Adipocyte (in vitro differentiated cells): ENCODE results near the gene TOR3A.
"Not testable (repeated sequence)": the region's sequence is repeated elsewhere in the genome, so short reads cannot be mapped to it uniquely, and the experiment has no call there.

Experiments
- DNase-seq: peaks from one replicate; pipeline ENCODE4 v3.0.0-alpha.2; 2015; ENCODE audit warnings: low read depth
- H3K27me3 ChIP-seq: replicated peaks from 2 replicates; pipeline ENCODE4 v1.7.0; 2013; ENCODE audit warnings: mild to moderate bottlenecking, low read length, moderate library complexity; ENCODE audit not compliant: control insufficient read depth, insufficient read depth
- H3K36me3 ChIP-seq: 2 replicates; pipeline ENCODE4 v1.7.0; 2013; ENCODE audit warnings: low read length, mild to moderate bottlenecking, moderate library complexity; ENCODE audit not compliant: control insufficient read depth, insufficient read depth, severe bottlenecking
- H3K4me1 ChIP-seq: 2 replicates; pipeline ENCODE4 v1.7.0; 2013; ENCODE audit warnings: mild to moderate bottlenecking, low read length, moderate library complexity; ENCODE audit not compliant: control insufficient read depth, insufficient read depth
- H3K4me3 ChIP-seq: 2 replicates; pipeline ENCODE4 v1.7.0; 2013; ENCODE audit warnings: mild to moderate bottlenecking, low read length, moderate library complexity
- H3K9ac ChIP-seq: 2 replicates; pipeline ENCODE4 v1.7.0; 2013; ENCODE audit warnings: mild to moderate bottlenecking, low read length, moderate library complexity
- H3K9me3 ChIP-seq: 2 replicates; pipeline ENCODE4 v1.7.0; 2013; ENCODE audit warnings: mild to moderate bottlenecking, low read length, moderate library complexity; ENCODE audit not compliant: control insufficient read depth

TOR3A gene

DNA sequence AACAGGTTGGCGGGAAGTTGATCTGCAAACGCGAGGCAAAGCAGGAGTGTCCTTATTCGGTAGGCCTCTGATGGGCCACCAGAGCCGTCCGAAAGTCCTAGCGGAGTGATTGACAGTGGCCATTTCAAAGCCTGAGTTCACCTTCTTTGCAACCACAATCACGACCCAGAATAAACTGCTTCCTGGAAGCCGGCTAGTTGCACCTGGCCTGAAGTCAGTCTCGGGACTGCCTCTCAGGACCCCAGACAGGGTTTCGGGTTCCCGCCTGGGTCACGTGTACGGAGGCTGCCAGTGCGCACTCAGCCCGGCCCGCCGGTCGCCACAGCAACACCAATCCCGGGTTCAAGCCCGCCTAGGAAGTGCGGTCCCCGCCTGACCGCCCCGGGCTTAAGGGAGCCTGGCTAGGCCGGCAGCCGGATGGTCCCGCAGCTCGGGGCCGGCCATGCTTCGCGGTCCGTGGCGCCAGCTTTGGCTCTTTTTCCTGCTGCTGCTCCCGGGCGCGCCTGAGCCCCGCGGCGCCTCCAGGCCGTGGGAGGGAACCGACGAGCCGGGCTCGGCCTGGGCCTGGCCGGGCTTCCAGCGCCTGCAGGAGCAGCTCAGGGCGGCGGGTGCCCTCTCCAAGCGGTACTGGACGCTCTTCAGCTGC, at the start of gene TOR3A:
TSS of gene TOR3A (plus strand) at position 384 of the 646 bp plus-strand sequence. CDS start at position 443, 59 bp downstream.
- H3K36me3 ChIP-seq: peaks cover 9% of the 10 kb centered on the region
- peaks cover 35% of the 10 kb centered on the region for H3K4me1 ChIP-seq
- H3K9me3 ChIP-seq: no peaks in the 10 kb centered on the region
- peak within 1 kb of the TSS; percentile 91 for H3K4me3 ChIP-seq
- DNase-seq: peak; percentile 94
- H3K9ac ChIP-seq: peak within 1 kb of the TSS; percentile 96
- H3K27me3 ChIP-seq: no peaks in the 10 kb centered on the region

DNA sequence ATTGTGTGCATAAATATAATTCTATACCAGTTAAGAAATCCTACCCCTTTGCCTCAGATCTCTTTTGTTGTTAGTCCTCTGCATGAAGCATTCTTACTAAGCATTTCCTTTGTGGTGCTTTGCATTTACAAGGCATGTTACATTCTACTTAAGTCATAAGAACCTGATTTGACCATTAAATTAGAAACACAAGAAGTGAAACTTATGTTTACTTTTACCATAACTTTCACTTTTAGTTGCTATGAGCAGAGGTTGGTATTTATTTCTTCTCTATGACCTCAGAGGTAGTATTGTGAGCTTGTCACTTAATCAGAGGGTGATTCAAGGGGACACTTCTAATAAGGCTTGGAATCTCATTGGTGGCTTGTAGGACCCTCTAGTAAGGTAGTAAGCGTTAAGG, 47.1 kb upstream of the TOR3A start:
- H3K27me3 ChIP-seq: no peaks in the 10 kb centered on the region
- H3K4me3 ChIP-seq: no peak overlapping the region
- DNase-seq: peak; percentile 67

GRCh38 chr1:179036844-179037465, 44.9 kb upstream of the TOR3A start:
- H3K36me3 ChIP-seq: no peaks in the 10 kb centered on the region
- DNase-seq: no peak
- no peaks in the 10 kb centered on the region for H3K27me3 ChIP-seq
- H3K4me3 ChIP-seq: no peak overlapping the region
- peaks cover 57% of the 10 kb centered on the region for H3K4me1 ChIP-seq
- H3K9me3 ChIP-seq: no peaks in the 10 kb centered on the region
- H3K9ac ChIP-seq: no peak overlapping the region

More for the DNA sequence above, 47.1 kb upstream of the TOR3A start:
- H3K4me1 ChIP-seq: peaks cover 79% of the 10 kb centered on the region
- no peak overlapping the region for H3K9ac ChIP-seq
- H3K36me3 ChIP-seq: no peaks in the 10 kb centered on the region
- no peaks in the 10 kb centered on the region for H3K9me3 ChIP-seq

DNA sequence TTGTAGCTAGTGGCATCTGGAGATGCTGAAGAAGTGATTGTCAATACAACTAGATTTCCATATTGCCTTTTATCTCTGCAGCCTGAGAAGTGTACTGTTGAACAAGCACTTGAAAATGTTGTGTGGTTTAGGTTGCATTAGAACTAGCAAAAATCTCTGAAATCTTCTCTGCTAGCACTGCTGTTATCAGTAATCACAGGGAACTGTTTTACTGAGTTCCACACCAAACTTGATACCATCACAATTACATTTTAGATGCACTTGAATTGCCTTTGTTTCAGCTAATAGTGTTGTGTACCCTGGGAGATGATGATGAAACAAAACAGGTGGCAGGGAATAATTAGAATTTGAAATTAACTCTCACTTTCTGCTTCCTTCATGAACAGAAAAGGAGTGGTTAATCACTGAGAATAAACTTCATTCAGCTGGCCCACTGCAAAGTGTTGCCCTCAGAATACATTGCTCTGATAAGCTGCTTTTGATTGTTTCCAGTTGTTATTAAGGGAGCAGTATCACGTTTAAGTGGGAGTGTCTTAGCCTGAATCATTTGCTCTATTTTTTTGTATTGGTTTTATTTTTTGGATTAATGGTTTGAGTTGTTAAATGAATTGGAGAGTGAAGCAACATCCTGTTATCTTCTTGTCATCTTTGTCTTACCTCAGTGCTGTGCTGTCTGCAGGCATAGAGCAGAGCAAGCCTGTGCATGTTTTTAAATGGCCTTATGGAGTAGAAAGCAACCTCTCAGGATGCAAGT, 43.2 kb upstream of the TOR3A start:
- Histone ChIP-seq H3K9ac (peak overlapping the region; percentile 17), H3K9me3 (no peaks in the 10 kb centered on the region), H3K27me3 (no peaks in the 10 kb centered on the region), H3K36me3 (no peaks in the 10 kb centered on the region), H3K4me1 (peaks cover 42% of the 10 kb centered on the region), H3K4me3 (no peak overlapping the region)
- peak; percentile 19 for DNase-seq

- H3K4me1 ChIP-seq: peaks cover 34% of the 10 kb centered on the region
- H3K27me3 ChIP-seq, H3K36me3 ChIP-seq, H3K4me3 ChIP-seq, H3K9ac ChIP-seq, H3K9me3 ChIP-seq, DNase-seq: not testable (repeated sequence)
Observed at GRCh38 chr1:179039502-179040174, 42.2 kb upstream of the TOR3A start.

DNA sequence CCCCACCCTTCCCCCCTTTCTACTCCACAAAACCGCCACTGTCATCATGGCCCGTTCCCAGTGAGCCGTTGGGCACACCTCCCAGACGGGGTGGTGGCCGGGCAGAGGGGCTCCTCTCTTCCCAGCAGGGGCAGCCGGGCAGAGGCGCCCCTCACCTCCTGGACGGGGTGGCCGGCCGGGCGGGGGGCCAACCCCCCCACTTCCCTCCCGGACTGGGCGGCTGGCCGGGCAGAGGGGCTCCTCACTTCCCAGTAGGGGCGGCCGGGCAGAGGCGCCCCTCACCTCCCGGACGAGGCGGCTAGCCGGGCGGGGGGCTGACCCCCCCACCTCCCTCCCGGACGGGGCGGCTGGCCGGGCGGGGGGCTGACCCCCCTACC, 41.7 kb upstream of the TOR3A start:
- DNase-seq, H3K4me3 ChIP-seq, H3K27me3 ChIP-seq, H3K36me3 ChIP-seq, H3K9me3 ChIP-seq, H3K9ac ChIP-seq: not testable (repeated sequence)
- H3K4me1 ChIP-seq: peaks cover 28% of the 10 kb centered on the region

- Histone ChIP-seq H3K36me3 (no peaks in the 10 kb centered on the region), H3K4me3 (no peak overlapping the region)
- no peak for DNase-seq
Observed at GRCh38 chr1:179042087-179042486, 39.8 kb upstream of the TOR3A start.

GRCh38 chr1:179042700-179043099, 39.2 kb upstream of the TOR3A start:
- no peaks in the 10 kb centered on the region for H3K27me3 ChIP-seq
- H3K4me3 ChIP-seq: no peak overlapping the region
- no peaks in the 10 kb centered on the region for H3K9me3 ChIP-seq
- DNase-seq: no peak
- no peaks in the 10 kb centered on the region for H3K36me3 ChIP-seq
- H3K4me1 ChIP-seq: peaks cover 20% of the 10 kb centered on the region
- no peak overlapping the region for H3K9ac ChIP-seq

More at GRCh38 chr1:179042087-179042486, 39.8 kb upstream of the TOR3A start:
- Histone ChIP-seq H3K9me3 (no peaks in the 10 kb centered on the region), H3K9ac (no peak overlapping the region), H3K4me1 (peaks cover 22% of the 10 kb centered on the region), H3K27me3 (no peaks in the 10 kb centered on the region)

GRCh38 chr1:179043266-179043665, 38.6 kb upstream of the TOR3A start:
- Histone ChIP-seq H3K4me1 (peaks cover 17% of the 10 kb centered on the region), H3K4me3 (no peak overlapping the region), H3K36me3 (peaks cover 2% of the 10 kb centered on the region), H3K9ac (no peak overlapping the region), H3K27me3 (no peaks in the 10 kb centered on the region), H3K9me3 (no peaks in the 10 kb centered on the region)
- DNase-seq: no peak

GRCh38 chr1:179043907-179044306, 38.0 kb upstream of the TOR3A start:
- Histone ChIP-seq H3K4me1 (peaks cover 11% of the 10 kb centered on the region), H3K9me3 (no peaks in the 10 kb centered on the region), H3K4me3 (no peak overlapping the region), H3K36me3 (peaks cover 3% of the 10 kb centered on the region), H3K27me3 (no peaks in the 10 kb centered on the region), H3K9ac (no peak overlapping the region)
- no peak for DNase-seq
